Measurements from ENCODE around the gene MGMT.

MGMT gene

GRCh38 chr10:129497013-129497412 lies 30.0 kb downstream of the MGMT start:
- DNase-seq, result no peak

DNA sequence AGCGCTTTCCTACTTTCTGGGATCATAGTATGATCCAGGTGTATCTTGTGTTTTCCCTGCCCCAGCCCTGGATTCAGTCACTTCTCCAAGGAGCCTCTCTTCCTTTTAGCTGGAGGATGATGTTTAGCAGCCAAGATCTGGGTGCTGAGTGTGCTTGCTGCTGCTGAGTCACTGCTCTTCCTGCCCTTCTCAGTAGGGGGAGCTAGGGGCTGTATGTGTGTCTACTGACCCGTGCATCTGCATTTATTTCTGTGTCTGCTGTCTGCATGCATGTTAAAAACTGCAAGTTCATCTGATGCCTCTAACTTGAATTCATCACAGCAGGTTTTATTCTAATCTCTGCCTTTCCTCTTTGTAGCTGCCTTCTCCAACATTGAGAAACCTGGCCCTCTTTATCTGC lies 31.6 kb downstream of the MGMT start:
- DNase-seq, result no peak

DNA sequence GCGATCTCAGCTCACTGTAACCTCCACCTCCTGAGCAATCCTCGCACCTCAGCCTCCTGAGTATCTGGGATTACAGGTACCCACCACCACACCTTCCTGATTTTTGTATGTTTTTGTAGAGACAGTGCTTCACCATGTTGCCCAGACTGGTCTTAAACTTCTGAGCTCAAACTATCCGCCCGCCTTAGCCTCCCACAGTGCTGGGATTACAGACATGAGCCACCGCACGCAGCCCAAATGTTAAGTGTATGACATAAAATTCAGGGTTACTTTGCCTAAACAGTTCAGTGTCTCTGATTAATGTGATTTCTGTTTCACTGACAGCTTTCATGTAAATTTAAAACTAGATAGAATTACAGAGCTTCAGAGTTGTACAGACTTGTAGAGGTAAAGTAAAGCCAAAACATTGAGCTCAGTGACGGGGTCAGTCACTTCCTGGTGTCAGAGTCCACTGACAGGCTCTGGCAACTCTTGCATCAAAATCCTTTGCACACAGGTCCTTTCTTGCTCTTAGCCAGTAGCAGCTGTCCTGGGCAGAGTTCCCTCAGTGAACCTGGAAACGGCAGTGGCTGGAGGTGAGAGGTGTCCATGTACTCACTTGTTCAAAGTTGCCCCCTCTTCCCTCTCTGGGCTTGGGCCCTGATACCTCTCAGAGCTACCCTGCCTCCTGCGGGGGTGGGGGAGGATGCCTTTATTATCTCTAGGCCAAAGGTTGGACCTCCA lies 33.7 kb downstream of the MGMT start:
- DNase-seq, result no peak

DNA sequence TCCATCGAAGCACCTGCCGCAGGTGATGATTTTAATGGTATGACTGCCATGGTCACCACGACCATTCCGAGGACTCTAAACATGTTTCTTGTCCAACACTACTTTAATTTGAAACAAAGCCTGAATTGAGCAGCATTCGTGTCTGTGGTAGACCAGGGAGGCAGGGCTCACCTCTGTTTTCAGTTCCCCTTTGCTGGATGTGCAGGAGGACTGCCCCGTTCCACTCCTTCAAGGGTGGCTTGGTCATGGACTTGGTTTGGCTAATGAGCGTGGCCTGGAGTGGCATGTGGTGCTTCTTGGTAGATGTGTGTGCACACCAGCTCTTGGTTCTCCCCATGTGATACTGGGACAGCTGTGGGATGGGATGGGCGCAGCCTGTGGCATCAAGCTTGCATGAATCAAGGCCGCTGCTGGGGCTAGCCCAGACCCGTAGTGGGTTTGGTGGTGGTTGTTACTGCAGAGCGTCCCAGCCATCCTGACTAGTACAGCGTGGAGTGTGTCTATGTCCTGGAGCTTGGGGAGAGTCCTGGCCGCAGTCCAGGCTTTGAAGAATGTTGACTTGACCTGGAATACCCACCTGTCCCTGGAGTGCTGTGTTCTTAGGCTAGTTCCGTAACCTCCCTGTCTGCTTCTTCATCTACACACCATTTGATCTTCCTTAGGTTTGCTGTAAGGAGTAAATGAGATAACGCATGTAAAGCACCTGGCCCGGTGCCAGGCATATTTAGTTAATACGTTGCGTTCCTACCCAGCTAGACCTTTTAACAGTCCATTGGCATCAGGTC lies 34.8 kb downstream of the MGMT start:
- DNase-seq, result no peak

DNA sequence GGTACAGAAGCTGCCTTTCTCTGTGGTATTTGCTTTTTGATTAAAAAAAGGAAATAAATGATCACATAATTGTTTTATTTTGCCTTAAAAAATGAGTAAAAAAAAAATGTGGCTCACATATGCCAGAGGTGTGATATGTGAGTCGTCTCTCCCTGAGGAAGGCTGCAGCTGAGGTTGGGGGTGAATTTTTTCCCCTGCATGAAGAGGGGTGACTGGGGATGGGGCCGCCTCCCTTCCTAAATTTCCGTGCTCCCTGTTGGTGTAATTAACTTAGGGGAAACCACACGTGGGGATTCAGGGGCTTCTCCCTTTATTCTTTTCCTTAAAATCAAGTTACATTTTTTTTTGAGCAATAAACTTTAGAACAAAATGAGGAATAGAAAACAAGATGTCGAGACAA lies 35.4 kb downstream of the MGMT start:
- DNase-seq, result no peak

DNA sequence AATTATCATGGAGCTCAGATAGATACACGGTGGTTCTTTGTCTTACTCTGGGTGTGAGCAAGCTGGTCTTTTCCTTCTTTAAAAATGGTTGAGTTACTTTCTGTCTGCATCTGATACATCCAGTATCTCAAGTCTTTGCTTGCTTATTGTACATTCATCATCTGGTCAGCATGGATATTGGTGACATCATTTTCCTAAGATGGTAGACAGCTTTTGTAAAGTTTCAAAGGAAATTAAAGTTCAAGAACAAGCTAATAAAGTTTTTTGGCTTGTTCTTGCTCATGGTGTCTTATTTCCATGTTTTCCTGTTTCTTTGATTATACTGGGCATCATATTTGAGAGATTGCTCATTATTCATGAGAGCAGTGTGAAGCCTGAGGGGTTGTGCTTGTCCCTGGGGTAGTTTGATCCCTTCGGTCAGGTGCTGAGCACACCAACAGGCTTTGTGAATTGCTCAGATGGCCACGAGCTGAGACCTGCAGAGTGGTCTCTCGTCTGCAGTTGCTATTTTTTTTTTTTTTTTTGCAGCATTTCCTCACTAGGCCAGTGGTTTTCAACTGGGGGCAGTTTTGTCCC lies 38.5 kb downstream of the MGMT start:
- DNase-seq, result no peak

DNA sequence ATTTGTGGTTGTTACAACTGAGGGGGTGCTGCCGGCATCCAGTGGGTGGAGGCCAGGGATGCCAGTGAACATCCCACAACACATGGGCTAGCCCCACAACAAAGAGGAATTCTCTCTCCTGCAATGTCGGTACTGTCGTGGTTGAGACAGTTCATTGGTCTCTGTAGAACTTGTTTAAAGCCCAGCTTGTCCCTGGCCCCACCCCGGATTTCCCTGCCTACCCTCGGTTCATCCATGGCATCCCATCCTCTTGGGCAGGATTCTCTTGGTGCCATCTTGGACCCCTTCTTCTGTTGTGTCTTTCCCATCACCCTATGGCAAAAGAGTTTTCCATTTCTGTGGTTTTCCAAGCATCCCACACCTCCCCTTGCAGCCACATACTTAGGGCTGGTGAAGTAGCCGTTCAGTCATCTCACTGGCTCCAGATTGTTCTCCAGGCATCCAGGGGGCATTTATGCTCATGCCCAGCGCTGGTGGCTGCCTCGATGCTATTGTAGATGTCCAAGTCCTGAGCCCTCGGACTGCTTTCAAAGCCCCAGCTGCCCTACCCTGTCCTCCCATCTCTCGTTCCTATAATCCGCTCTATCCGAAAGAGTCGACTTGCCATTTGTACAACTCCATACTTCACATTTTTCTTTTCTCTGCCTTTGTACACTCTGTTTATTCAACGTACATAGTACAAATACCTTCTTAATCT lies 39.2 kb downstream of the MGMT start:
- DNase-seq, result no peak

DNA sequence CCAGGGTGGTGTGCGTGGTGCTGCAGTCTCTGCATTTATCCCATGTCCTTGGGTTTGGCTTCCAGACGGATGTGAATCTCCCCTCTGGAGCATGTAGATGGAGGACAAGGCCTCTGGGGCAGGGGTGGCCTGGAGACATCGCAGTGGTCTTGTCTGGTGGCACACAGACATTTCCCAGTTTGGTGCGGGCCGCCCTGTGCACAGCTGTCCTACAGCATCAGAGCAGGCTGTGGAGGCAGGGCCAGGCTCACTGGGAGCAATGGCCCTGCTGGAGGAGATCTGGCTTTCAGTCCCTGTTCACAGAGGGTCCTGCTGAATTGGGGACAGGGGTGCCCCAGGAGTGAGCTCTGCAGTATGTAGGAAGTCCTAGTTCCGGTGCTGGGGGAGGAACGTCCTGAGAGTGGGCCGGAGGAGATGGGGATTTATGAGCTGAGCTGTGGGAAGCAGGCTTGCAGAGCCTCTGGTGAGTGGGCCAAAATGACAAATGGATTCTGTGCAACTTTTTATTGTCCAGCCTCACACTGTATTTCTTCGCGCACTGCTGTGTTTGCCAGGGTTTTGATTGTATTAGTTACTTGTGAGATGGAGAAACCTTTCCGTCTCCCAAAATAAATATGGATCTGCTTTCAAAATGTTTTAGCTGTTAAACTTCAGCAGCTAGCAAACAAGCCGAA lies 40.3 kb downstream of the MGMT start:
- no peak for DNase-seq

DNA sequence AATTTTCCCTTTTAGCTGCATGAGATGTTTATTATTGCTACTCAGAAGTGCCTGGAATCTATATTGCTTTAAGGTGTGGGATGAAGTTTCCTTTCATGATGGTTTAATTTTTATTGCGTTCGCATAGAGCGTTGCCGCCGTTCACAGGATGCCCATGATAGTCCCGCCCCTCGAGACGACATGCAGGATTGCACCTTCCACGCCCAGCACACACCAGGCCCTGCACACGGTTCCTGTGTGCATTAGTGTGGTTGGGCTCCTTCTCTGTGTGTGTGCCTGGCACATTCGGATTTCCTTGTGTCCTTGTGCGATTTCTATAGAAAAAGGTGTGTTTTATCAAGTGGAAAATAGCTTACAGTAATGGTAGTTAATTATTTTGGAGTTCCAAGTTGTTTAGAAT lies 42.1 kb downstream of the MGMT start:
- DNase-seq, result no peak

DNA sequence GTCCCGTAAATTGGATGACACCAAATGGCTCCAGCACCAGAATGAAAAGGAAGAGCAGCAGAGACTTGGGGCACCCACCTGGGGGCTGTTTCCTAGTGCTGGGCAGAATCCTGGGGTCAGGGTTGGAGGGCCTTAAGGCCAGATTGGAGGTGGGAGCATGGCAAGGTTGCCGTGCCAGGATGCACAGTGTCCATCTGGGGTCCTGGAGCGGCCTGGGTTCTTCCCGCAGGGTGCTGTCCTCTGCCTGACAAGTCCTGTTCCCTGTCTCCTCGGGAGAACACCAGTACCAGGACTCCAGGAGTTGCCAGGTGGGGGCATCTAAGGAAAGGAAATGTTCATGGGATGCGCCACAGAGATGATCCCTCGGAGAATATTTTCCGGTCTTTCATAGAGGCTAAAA lies 42.8 kb downstream of the MGMT start:
- no peak for DNase-seq

GRCh38 chr10:129511086-129511485 lies 44.0 kb downstream of the MGMT start:
- no peak for DNase-seq

DNA sequence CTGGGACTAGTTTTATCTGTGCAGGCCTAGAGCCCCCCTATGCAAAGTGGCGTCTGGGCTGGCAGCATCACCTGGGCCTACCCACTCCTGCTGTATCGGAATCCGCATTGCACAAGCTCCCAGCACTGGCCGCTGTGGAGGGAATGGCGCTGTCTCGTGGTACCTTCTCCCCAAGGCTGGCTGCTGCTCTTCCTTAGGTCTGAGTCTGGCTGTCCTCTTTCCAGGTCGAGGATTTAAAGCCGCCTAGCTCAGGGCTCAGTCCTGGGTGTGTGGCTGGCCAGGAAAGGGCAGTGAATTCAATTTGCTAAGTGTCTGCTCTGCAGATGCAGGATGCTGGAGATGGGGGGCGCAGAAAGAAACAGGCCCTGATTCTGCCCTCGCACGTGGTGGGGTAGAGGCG lies 44.7 kb downstream of the MGMT start:
- DNase-seq, result no peak

DNA sequence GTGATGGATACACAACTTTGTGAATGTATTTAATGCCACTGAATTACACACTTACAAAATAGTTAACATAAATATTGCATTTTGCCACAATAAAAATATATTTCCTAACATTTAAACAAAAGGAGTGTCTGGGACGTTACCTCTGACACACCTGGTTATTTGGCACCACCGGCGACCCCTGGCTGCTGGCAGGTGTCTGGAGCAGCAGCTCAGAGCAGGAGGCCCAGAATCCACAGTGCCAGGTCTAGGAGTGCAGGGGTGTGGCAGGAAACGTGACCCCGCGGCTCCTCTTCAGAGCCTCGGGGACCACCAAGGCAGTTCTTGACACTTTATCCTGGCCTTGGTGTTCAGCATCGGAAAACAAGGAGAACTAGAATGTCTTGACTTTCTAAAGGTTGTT lies 46.3 kb downstream of the MGMT start:
- DNase-seq, result no peak

- DNase-seq, result no peak
These were observed 47.8 kb downstream of the MGMT start for GRCh38 chr10:129514568-129515451.

DNA sequence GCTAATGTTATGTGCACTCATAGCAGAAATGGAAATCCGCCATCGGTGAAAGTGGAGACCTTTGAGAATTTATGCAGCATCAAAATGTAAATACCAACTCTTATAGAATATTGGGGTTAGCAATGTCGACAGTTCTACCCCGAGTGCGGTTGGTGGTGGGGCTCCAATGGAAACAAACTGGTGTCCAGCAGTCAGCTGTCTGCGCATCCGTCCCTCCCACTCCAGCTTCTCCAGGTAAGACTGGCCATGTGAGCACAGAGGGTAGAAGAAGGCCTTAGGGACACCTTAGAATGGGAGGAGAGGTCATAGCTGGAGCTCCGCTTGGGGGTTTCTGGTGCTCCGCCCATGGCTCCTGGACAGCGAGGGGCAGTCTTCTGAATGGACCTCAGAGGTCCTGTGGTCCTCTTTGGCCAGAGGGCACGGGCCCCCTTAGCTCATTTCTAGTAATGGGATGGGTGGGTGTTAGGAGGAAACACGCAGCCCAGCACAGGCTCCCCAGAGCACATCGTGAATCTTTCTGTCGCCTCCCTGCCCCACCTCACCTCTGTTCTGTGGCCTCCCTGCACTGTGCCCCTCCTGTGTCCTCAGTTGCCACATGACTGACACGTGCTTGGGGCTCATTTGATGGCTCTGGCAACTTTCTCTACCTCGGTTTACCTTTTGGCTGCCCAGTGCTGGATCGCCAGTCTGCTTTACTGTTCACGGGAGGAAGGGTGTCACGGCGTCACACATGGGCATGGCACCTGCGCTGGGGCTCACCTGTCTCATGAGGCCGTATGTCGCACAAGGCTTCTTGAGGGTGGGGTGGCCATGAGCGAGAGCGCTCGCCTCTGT lies 50.0 kb downstream of the MGMT start:
- DNase-seq, result no peak

GRCh38 chr10:129517680-129518057 lies 50.6 kb downstream of the MGMT start:
- DNase-seq, result no peak

GRCh38 chr10:129518793-129519192 lies 51.8 kb downstream of the MGMT start:
- DNase-seq, result no peak

DNA sequence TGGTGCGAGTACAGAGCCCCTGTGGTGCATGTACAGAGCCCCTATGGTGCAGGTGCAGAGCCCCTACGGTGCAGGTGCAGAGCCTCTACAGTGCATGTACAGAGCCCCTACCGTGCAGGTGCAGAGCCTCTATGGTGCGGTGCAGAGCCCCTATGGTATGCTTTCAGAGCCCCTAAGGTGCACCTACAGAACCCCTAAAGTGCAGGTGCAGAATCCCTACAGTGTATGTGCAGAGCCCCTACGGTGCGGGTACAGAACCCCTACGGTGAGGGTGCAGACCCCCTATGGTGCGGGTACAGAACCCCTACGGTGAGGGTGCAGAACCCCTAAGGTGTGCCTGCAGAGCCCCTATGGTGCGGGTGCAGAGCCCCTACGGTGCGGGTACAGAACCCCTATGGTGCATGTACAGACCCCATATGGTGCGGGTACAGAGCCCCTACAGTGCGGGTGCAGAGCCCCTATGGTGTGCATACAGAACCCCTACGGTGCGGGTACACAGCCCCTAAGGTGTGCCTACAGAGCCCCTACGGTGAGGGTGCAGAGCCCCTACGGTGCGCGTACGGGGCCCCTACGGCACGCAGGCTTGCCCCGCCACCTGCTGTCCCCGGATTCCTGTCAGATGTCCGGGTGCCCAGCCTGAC lies 53.5 kb downstream of the MGMT start:
- DNase-seq, result no peak

GRCh38 chr10:129521161-129522025 lies 54.4 kb downstream of the MGMT start:
- DNase-seq, result no peak

All from GOT3 (cell line).